HCT116 (cell line): ENCODE data around the gene SOAT2. TPM values are rescaled to one million over a fixed set of nuclear protein-coding genes. Genes with fewer than 3 reads are reported as not detected.

ENCODE experiments used
- ATAC-seq: fragments of 200-7000 bp; cut with Tn5 transposase; 2 replicates; pipeline ENCODE4 v1.9.1; 2020; ENCODE audit warnings: mild to moderate bottlenecking, moderate library complexity
- BruUV-seq: library from RNA; stranded (reverse); fragments of 400-500 nt; replicated peaks from 2 replicates; lab custom pipeline; 2021; lab: Mats Ljungman, UMichigan
- CTCF ChIA-PET: fragments of 300-600 bp; sonication (Branson Sonifier 250); formaldehyde crosslinking; loops from one replicate; lab custom pipeline; 2021; ENCODE audit warnings: antibody characterized with exemption; lab: Charles Lee
- POLR2A ChIA-PET: fragments of 300-600, 350-600 bp; sonication (Branson Sonifier 250); formaldehyde crosslinking; loops from one replicate; lab custom pipeline; 2021; ENCODE audit warnings: antibody characterized with exemption; lab: Charles Lee
- RAD21 ChIA-PET, 2 experiments: fragments of 300-600 bp; sonication (Branson Sonifier 250); formaldehyde crosslinking; loops; one replicate each; lab custom pipeline; 2023; ENCODE audit warnings: low total read pairs in 2 of 2; ENCODE audit not compliant: uncharacterized antibody in 2 of 2, unreplicated experiment in 2 of 2, low non-redundant PET in 1 of 2; lab: Charles Lee
- DNase-seq: peaks from one replicate; pipeline ENCODE4 v3.0.0-alpha.2; 2010; ENCODE audit warnings: low read depth, low spot score
- H2AFZ ChIP-seq: fragments of 200-600 bp; shearing (Covaris generic), sonication (generic); 2 replicates; pipeline ENCODE4 v1.6.1; 2017; ENCODE audit warnings: low read depth, mixed run types, mixed read lengths, antibody characterized with exemption, low read length; ENCODE audit not compliant: poor library complexity, severe bottlenecking
- H3K27ac ChIP-seq: 2 replicates; pipeline ENCODE4 v1.5.1; 2012; ENCODE audit warnings: low read depth, low read length
- H3K27me3 ChIP-seq: fragments of 200-600 bp; sonication (generic); 2 replicates; pipeline ENCODE4 v1.6.1; 2016; ENCODE audit warnings: mixed run types, low read length, mixed read lengths; ENCODE audit not compliant: insufficient read depth
- H3K36me3 ChIP-seq, 2 experiments: fragments of 200-500 bp in 1 of 2; fragments of 200-600 bp in 1 of 2; sonication (Bioruptor generic) in 1 of 2; sonication (generic) in 1 of 2; 2 replicates each; pipeline versions ENCODE4 v1.5.1 to v1.6.1; 2014 to 2016; ENCODE audit warnings: low read length in 2 of 2, inconsistent platforms in 1 of 2, mixed read lengths in 1 of 2, mixed run types in 1 of 2; ENCODE audit not compliant: insufficient read depth in 2 of 2, control insufficient read depth in 1 of 2
- H3K4me1 ChIP-seq, 2 experiments: fragments of 200-600 bp in 1 of 2; sonication (generic) in 1 of 2; 2 replicates each; pipeline versions ENCODE4 v1.5.1 to v1.6.1; 2012 to 2017; ENCODE audit warnings: low read length in 2 of 2, inconsistent platforms in 1 of 2, mild to moderate bottlenecking in 1 of 2, mixed read lengths in 1 of 2, mixed run types in 1 of 2, moderate library complexity in 1 of 2; ENCODE audit not compliant: insufficient read depth in 2 of 2, control insufficient read depth in 1 of 2
- H3K4me2 ChIP-seq: fragments of 200-600 bp; sonication (generic); 2 replicates; pipeline ENCODE4 v1.6.1; 2017; ENCODE audit warnings: mixed run types, low read length, mixed read lengths
- H3K4me3 ChIP-seq, 2 experiments: fragments of 200-600 bp in 1 of 2; sonication (generic) in 1 of 2; replicated peaks in 1 of 2; 2 replicates each; pipeline ENCODE4 v1.5.1; 2011 to 2016; ENCODE audit warnings: low read length in 2 of 2, control low read depth in 1 of 2, low read depth in 1 of 2, mild to moderate bottlenecking in 1 of 2, mixed read lengths in 1 of 2, mixed run types in 1 of 2
- H3K79me2 ChIP-seq: fragments of 200-600 bp; sonication (generic); 2 replicates; pipeline ENCODE4 v1.6.1; 2017; ENCODE audit warnings: mild to moderate bottlenecking, mixed run types, low read length, moderate library complexity, mixed read lengths; ENCODE audit not compliant: insufficient read depth
- H3K9ac ChIP-seq: fragments of 200-600 bp; sonication (generic); 2 replicates; pipeline ENCODE4 v1.6.1; 2016; ENCODE audit warnings: low read length, mixed read lengths
- H3K9me2 ChIP-seq: fragments of 200-600 bp; sonication (generic), shearing (Covaris generic); 2 replicates; pipeline ENCODE4 v1.6.1; 2017; ENCODE audit warnings: mixed run types, mild to moderate bottlenecking, moderate library complexity; ENCODE audit not compliant: insufficient read depth
- H3K9me3 ChIP-seq, 2 experiments: fragments of 200-500 bp in 1 of 2; fragments of 200-600 bp in 1 of 2; sonication (Bioruptor generic) in 1 of 2; sonication (generic) in 1 of 2; 2 replicates each; pipeline ENCODE4 v1.6.1; 2014 to 2017; ENCODE audit warnings: low read length in 2 of 2, mixed read lengths in 2 of 2, inconsistent platforms in 1 of 2, low read depth in 1 of 2, mild to moderate bottlenecking in 1 of 2, mixed run types in 1 of 2, moderate library complexity in 1 of 2; ENCODE audit not compliant: control insufficient read depth in 1 of 2, insufficient read depth in 1 of 2
- H4K20me1 ChIP-seq: fragments of 200-600 bp; sonication (generic), shearing (Covaris generic); 2 replicates; pipeline ENCODE4 v1.6.1; 2017; ENCODE audit warnings: mixed run types, mild to moderate bottlenecking, moderate library complexity; ENCODE audit not compliant: insufficient read depth
- EZH2phosphoT487 ChIP-seq: fragments of 200-600 bp; IDR thresholded peaks from 2 replicates; pipeline ENCODE4 v1.6.1; 2018; ENCODE audit warnings: antibody characterized with exemption, borderline replicate concordance
- MAX ChIP-seq: IDR thresholded peaks from 2 replicates; pipeline ENCODE4 v1.6.1; 2012
- POLR2AphosphoS5 ChIP-seq: IDR thresholded peaks from 2 replicates; pipeline ENCODE4 v1.6.1; 2011; ENCODE audit warnings: mild to moderate bottlenecking, low read depth, low read length, moderate library complexity
- REST ChIP-seq: IDR thresholded peaks from 2 replicates; pipeline ENCODE4 v1.6.1; 2012; ENCODE audit warnings: low read depth
- SP1 ChIP-seq: IDR thresholded peaks from 2 replicates; pipeline ENCODE4 v1.6.1; 2012; ENCODE audit warnings: low read depth
- intact Hi-C: fragments of 100-400 bp; cut with micrococcal nuclease; formaldehyde crosslinking; loops from 2 replicates; pipeline ENCODE4 v1.10.0; 2022
- total RNA-seq: library from RNA; stranded (reverse); gene quantifications from one replicate; pipeline ENCODE4 v1.2.1, GENCODE V29; 2021; ENCODE audit not compliant: unreplicated experiment

Gene SOAT2
- total RNA-seq, 1 experiment from 2014 or later: 0.17 TPM

GRCh38 chr12:53101931-53102781, 1.1 kb upstream of the SOAT2 start (continued):
- no peak for TF ChIP-seq REST
- TF ChIP-seq EZH2phosphoT487: no peak
- TF ChIP-seq POLR2AphosphoS5: no peak
- no peak for TF ChIP-seq MAX
- TF ChIP-seq, all 23 proteins: peak for 0

- Histone ChIP-seq H3K4me2 (no peak overlapping the region), H3K9me2 (no peaks in the 10 kb centered on the region), H3K9me3 (no peaks in the 10 kb centered on the region), H2AFZ (no peak overlapping the region), H4K20me1 (no peaks in the 10 kb centered on the region), H3K9ac (no peak overlapping the region), H3K36me3 (no peaks in the 10 kb centered on the region), H3K4me1 (peaks cover 15 to 29% of the 10 kb centered on the region in 2 experiments), H3K79me2 (no peaks in the 10 kb centered on the region), H3K27me3 (no peaks in the 10 kb centered on the region), H3K4me3 (no peak overlapping the region), H3K27ac (no peak overlapping the region)
- TF ChIP-seq SP1: no peak
- RAD21 ChIA-PET: interaction anchor here in 1 of 2 experiments (1.6 kb wide), 1 partner anchor 38 kb away, joined by 4 read pairs; no protein-coding TSS in a partner anchor
- intact Hi-C loops: no loop called here
- ATAC-seq (no peak), DNase-seq (no peak)
- POLR2A ChIA-PET: no interaction called here
- CTCF ChIA-PET: no interaction called here
- BruUV-seq: no TSS peak
These were observed 597 bp downstream of the SOAT2 start for GRCh38 chr12:53103860-53104305.
